ENCODE results near the gene OGFOD3. TPM values are rescaled to one million over a fixed set of nuclear protein-coding genes. Genes with fewer than 3 reads are reported as not detected.

Gene OGFOD3
- polyA plus RNA-seq, 4 donors: 7.8 to 23.8 (median 14.6) TPM

- peaks cover 0 to 3% (median 0%) of the 10 kb centered on the region in 3 donors for H3K4me1 ChIP-seq (ENCODE audit: control insufficient read depth in 3 of 3, insufficient read depth in 2 of 3, low read depth in 1 of 3, low read length in 2 of 3)
- DNase-seq (no peak), FAIRE-seq (no peak)
Observed at GRCh38 chr17:82410014-82410716, 8.2 kb downstream of the OGFOD3 start.

GRCh38 chr17:82408938-82409318, 9.5 kb downstream of the OGFOD3 start:
- H3K27ac ChIP-seq (ENCODE audit: low read depth in 1 of 3, low read length in 2 of 3): no peak overlapping the region
- 95 to 98% (median 97%) methylated on average over 21 of the region's 21 CpGs for WGBS, 3 donors
- no peak overlapping the region for H3K4me3 ChIP-seq (ENCODE audit: low read depth in 1 of 3, low read length in 3 of 3)
- no peak for FAIRE-seq
- peaks cover 0 to 70% (median 14%) of the 10 kb centered on the region in 3 donors for H3K36me3 ChIP-seq (ENCODE audit: control insufficient read depth in 3 of 3, insufficient read depth in 2 of 3, low read depth in 1 of 3, low read length in 3 of 3)
- H3K4me1 ChIP-seq (ENCODE audit: control insufficient read depth in 3 of 3, insufficient read depth in 2 of 3, low read depth in 1 of 3, low read length in 2 of 3): no peaks in the 10 kb centered on the region
- DNase-seq: no peak
- no peaks in the 10 kb centered on the region for H3K27me3 ChIP-seq (ENCODE audit: control insufficient read depth in 3 of 3, insufficient read depth in 3 of 3, low read length in 3 of 3)
- no peaks in the 10 kb centered on the region for H3K9me3 ChIP-seq (ENCODE audit: control insufficient read depth in 2 of 2, insufficient read depth in 1 of 2, low read depth in 1 of 2, low read length in 1 of 2)

More at GRCh38 chr17:82410014-82410716, 8.2 kb downstream of the OGFOD3 start:
- no peaks in the 10 kb centered on the region for H3K9me3 ChIP-seq (ENCODE audit: control insufficient read depth in 2 of 2, insufficient read depth in 1 of 2, low read depth in 1 of 2, low read length in 1 of 2)
- no peaks in the 10 kb centered on the region for H3K27me3 ChIP-seq (ENCODE audit: control insufficient read depth in 3 of 3, insufficient read depth in 3 of 3, low read length in 3 of 3)
- H3K36me3 ChIP-seq (ENCODE audit: control insufficient read depth in 3 of 3, insufficient read depth in 2 of 3, low read depth in 1 of 3, low read length in 3 of 3): peaks cover 0 to 67% (median 8%) of the 10 kb centered on the region in 3 donors
- no peak overlapping the region for H3K4me3 ChIP-seq (ENCODE audit: low read depth in 1 of 3, low read length in 3 of 3)
- 86 to 94% (median 92%) methylated on average over 14 of the region's 14 CpGs for WGBS, 3 donors
- H3K27ac ChIP-seq (ENCODE audit: low read depth in 1 of 3, low read length in 2 of 3): no peak overlapping the region

- no peak overlapping the region for H3K27ac ChIP-seq (ENCODE audit: low read depth in 1 of 3, low read length in 2 of 3)
- H3K27me3 ChIP-seq (ENCODE audit: control insufficient read depth in 3 of 3, insufficient read depth in 3 of 3, low read length in 3 of 3): no peaks in the 10 kb centered on the region
- FAIRE-seq (no peak), DNase-seq (no peak)
- H3K36me3 ChIP-seq (ENCODE audit: control insufficient read depth in 3 of 3, insufficient read depth in 2 of 3, low read depth in 1 of 3, low read length in 3 of 3): peaks cover 0 to 70% (median 14%) of the 10 kb centered on the region in 3 donors
- no peaks in the 10 kb centered on the region for H3K4me1 ChIP-seq (ENCODE audit: control insufficient read depth in 3 of 3, insufficient read depth in 2 of 3, low read depth in 1 of 3, low read length in 2 of 3)
- no peak overlapping the region for H3K4me3 ChIP-seq (ENCODE audit: low read depth in 1 of 3, low read length in 3 of 3)
- no peaks in the 10 kb centered on the region for H3K9me3 ChIP-seq (ENCODE audit: control insufficient read depth in 2 of 2, insufficient read depth in 1 of 2, low read depth in 1 of 2, low read length in 1 of 2)
- WGBS, 3 donors: 89 to 90% (median 90%) methylated on average over 15 of the region's 15 CpGs
Observed at GRCh38 chr17:82408288-82408937, 10.0 kb downstream of the OGFOD3 start.

GRCh38 chr17:82407255-82407654, 11.1 kb downstream of the OGFOD3 start:
- Histone ChIP-seq H3K4me3 (ENCODE audit: low read depth in 1 of 3, low read length in 3 of 3) (no peak overlapping the region), H3K27ac (ENCODE audit: low read depth in 1 of 3, low read length in 2 of 3) (no peak overlapping the region), H3K4me1 (ENCODE audit: control insufficient read depth in 3 of 3, insufficient read depth in 2 of 3, low read depth in 1 of 3, low read length in 2 of 3) (no peaks in the 10 kb centered on the region), H3K9me3 (ENCODE audit: control insufficient read depth in 2 of 2, insufficient read depth in 1 of 2, low read depth in 1 of 2, low read length in 1 of 2) (no peaks in the 10 kb centered on the region), H3K27me3 (ENCODE audit: control insufficient read depth in 3 of 3, insufficient read depth in 3 of 3, low read length in 3 of 3) (no peaks in the 10 kb centered on the region), H3K36me3 (ENCODE audit: control insufficient read depth in 3 of 3, insufficient read depth in 2 of 3, low read depth in 1 of 3, low read length in 3 of 3) (peaks cover 0 to 69% (median 17%) of the 10 kb centered on the region in 3 donors)
- WGBS, 3 donors: 80 to 95% (median 91%) methylated on average over 13 of the region's 13 CpGs
- DNase-seq (no peak), FAIRE-seq (no peak)

DNA sequence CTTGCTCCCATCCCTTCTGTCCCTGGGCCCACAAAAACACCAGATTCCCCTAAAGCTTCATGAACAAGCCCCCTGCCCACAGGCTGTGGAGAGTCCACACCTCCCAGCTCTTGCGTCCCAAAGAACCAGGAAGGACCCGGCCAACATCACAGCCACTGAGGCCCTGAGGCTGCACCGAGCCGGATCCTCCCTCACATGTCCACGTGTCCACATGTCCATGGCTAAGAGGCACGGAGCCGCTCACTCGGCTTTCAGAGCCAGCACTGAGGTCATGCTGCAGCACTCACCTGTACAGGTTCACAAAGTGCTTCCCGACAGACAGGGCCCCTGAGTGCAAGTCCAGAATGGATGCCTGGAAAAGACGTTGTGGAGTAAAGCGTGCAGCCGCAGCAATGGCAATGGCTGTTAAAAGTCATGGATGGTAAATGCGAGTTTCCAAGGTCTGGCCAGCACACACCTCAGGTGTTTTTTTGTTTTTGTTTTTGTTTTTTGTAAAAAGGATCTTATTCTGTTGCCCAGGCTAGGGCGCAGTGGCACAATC, 12.2 kb downstream of the OGFOD3 start:
- Histone ChIP-seq H3K27ac (ENCODE audit: low read depth in 1 of 3, low read length in 2 of 3) (no peak overlapping the region), H3K27me3 (ENCODE audit: control insufficient read depth in 3 of 3, insufficient read depth in 3 of 3, low read length in 3 of 3) (no peaks in the 10 kb centered on the region), H3K36me3 (ENCODE audit: control insufficient read depth in 3 of 3, insufficient read depth in 2 of 3, low read depth in 1 of 3, low read length in 3 of 3) (peaks cover 0 to 70% (median 15%) of the 10 kb centered on the region in 3 donors), H3K4me1 (ENCODE audit: control insufficient read depth in 3 of 3, insufficient read depth in 2 of 3, low read depth in 1 of 3, low read length in 2 of 3) (no peaks in the 10 kb centered on the region), H3K4me3 (ENCODE audit: low read depth in 1 of 3, low read length in 3 of 3) (no peak overlapping the region), H3K9me3 (ENCODE audit: control insufficient read depth in 2 of 2, insufficient read depth in 1 of 2, low read depth in 1 of 2, low read length in 1 of 2) (no peaks in the 10 kb centered on the region)
- DNase-seq (no peak), FAIRE-seq (no peak)
- 94 to 97% (median 95%) methylated on average over 14 of the region's 14 CpGs for WGBS, 3 donors

- peaks cover 0 to 71% (median 15%) of the 10 kb centered on the region in 3 donors for H3K36me3 ChIP-seq (ENCODE audit: control insufficient read depth in 3 of 3, insufficient read depth in 2 of 3, low read depth in 1 of 3, low read length in 3 of 3)
- DNase-seq (no peak), FAIRE-seq (no peak)
- H3K27me3 ChIP-seq (ENCODE audit: control insufficient read depth in 3 of 3, insufficient read depth in 3 of 3, low read length in 3 of 3): no peaks in the 10 kb centered on the region
- no peak overlapping the region for H3K4me3 ChIP-seq (ENCODE audit: low read depth in 1 of 3, low read length in 3 of 3)
- no peak overlapping the region for H3K27ac ChIP-seq (ENCODE audit: low read depth in 1 of 3, low read length in 2 of 3)
- WGBS, 3 donors: 93 to 96% (median 94%) methylated on average over 13 to 14 of the region's 14 CpGs
- H3K9me3 ChIP-seq (ENCODE audit: control insufficient read depth in 2 of 2, insufficient read depth in 1 of 2, low read depth in 1 of 2, low read length in 1 of 2): no peaks in the 10 kb centered on the region
- no peaks in the 10 kb centered on the region for H3K4me1 ChIP-seq (ENCODE audit: control insufficient read depth in 3 of 3, insufficient read depth in 2 of 3, low read depth in 1 of 3, low read length in 2 of 3)
Observed at GRCh38 chr17:82405051-82405450, 13.3 kb downstream of the OGFOD3 start.

GRCh38 chr17:82403662-82404660, 14.4 kb downstream of the OGFOD3 start:
- FAIRE-seq (no peak), DNase-seq (no peak)
- 96 to 98% (median 96%) methylated on average over 64 to 67 of the region's 67 CpGs for WGBS, 3 donors

GRCh38 chr17:82402865-82403264, 15.5 kb downstream of the OGFOD3 start:
- FAIRE-seq: no peak
- 77 to 85% (median 84%) methylated on average over 7 of the region's 7 CpGs for WGBS, 3 donors
- no peak overlapping the region for H3K27ac ChIP-seq (ENCODE audit: low read depth in 1 of 3, low read length in 2 of 3)
- no peaks in the 10 kb centered on the region for H3K27me3 ChIP-seq (ENCODE audit: control insufficient read depth in 3 of 3, insufficient read depth in 3 of 3, low read length in 3 of 3)
- H3K36me3 ChIP-seq (ENCODE audit: control insufficient read depth in 3 of 3, insufficient read depth in 2 of 3, low read depth in 1 of 3, low read length in 3 of 3): peaks cover 0 to 71% (median 10%) of the 10 kb centered on the region in 3 donors
- H3K4me1 ChIP-seq (ENCODE audit: control insufficient read depth in 3 of 3, insufficient read depth in 2 of 3, low read depth in 1 of 3, low read length in 2 of 3): no peaks in the 10 kb centered on the region
- no peak for DNase-seq
- H3K9me3 ChIP-seq (ENCODE audit: control insufficient read depth in 2 of 2, insufficient read depth in 1 of 2, low read depth in 1 of 2, low read length in 1 of 2): no peaks in the 10 kb centered on the region
- no peak overlapping the region for H3K4me3 ChIP-seq (ENCODE audit: low read depth in 1 of 3, low read length in 3 of 3)

More at GRCh38 chr17:82403662-82404660, 14.4 kb downstream of the OGFOD3 start:
- no peaks in the 10 kb centered on the region for H3K9me3 ChIP-seq (ENCODE audit: control insufficient read depth in 2 of 2, insufficient read depth in 1 of 2, low read depth in 1 of 2, low read length in 1 of 2)
- H3K27me3 ChIP-seq (ENCODE audit: control insufficient read depth in 3 of 3, insufficient read depth in 3 of 3, low read length in 3 of 3): no peaks in the 10 kb centered on the region
- peaks cover 0 to 75% (median 15%) of the 10 kb centered on the region in 3 donors for H3K36me3 ChIP-seq (ENCODE audit: control insufficient read depth in 3 of 3, insufficient read depth in 2 of 3, low read depth in 1 of 3, low read length in 3 of 3)
- H3K4me3 ChIP-seq (ENCODE audit: low read depth in 1 of 3, low read length in 3 of 3): no peak overlapping the region
- no peak overlapping the region for H3K27ac ChIP-seq (ENCODE audit: low read depth in 1 of 3, low read length in 2 of 3)
- no peaks in the 10 kb centered on the region for H3K4me1 ChIP-seq (ENCODE audit: control insufficient read depth in 3 of 3, insufficient read depth in 2 of 3, low read depth in 1 of 3, low read length in 2 of 3)
